ENCODE data around the gene APOBEC3H.

DNA sequence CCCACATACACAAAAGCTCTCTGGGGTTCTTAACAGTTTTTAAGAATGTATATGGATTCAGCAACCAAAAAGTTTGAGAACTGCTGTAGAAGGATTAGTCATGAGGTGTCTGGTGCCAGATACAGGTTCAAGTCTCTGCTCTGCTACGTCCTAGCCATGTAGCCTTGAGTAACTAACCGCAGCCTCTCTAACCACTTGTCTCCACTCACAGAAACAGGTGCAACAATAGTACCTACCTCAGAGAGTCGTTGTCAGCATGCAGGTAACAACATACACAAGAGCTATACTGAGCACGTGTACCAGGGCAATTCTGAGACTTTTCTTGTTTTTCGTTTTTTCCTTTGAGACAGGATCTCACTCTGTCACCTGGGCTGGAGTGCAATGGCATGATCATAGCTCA lies 28.6 kb downstream of the APOBEC3H start:
- TF ChIP-seq, protein P1, sequence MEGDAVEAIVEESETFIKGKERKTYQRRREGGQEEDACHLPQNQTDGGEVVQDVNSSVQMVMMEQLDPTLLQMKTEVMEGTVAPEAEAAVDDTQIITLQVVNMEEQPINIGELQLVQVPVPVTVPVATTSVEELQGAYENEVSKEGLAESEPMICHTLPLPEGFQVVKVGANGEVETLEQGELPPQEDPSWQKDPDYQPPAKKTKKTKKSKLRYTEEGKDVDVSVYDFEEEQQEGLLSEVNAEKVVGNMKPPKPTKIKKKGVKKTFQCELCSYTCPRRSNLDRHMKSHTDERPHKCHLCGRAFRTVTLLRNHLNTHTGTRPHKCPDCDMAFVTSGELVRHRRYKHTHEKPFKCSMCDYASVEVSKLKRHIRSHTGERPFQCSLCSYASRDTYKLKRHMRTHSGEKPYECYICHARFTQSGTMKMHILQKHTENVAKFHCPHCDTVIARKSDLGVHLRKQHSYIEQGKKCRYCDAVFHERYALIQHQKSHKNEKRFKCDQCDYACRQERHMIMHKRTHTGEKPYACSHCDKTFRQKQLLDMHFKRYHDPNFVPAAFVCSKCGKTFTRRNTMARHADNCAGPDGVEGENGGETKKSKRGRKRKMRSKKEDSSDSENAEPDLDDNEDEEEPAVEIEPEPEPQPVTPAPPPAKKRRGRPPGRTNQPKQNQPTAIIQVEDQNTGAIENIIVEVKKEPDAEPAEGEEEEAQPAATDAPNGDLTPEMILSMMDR (optimal IDR thresholded peaks at IDR 0.05 in 1 of 3, IDR thresholded peaks at IDR 0.05 in 1 of 3, conservative IDR thresholded peaks at IDR 0.05 in 1 of 3; ENCODE audit: extremely low read depth in 1 of 3, insufficient read depth in 2 of 3, low read length in 3 of 3), result no peak
- TF ChIP-seq EZH2 (IDR thresholded peaks at IDR 0.05; ENCODE audit: low read length), result no peak
